GM18499 (cell line): ENCODE results near the gene NOTCH4.

ENCODE experiments used
- ATAC-seq: cut with Tn5 transposase; IDR thresholded peaks from one replicate; pipeline ENCODE4 v1.9.1; 2021; ENCODE audit warnings: moderate number of reproducible peaks; ENCODE audit not compliant: insufficient read depth, unreplicated experiment

Gene NOTCH4

GRCh38 chr6:32149092-32149755 lies 74.6 kb downstream of the NOTCH4 start:
- no peak for ATAC-seq

- ATAC-seq = no peak
These were observed 75.4 kb downstream of the NOTCH4 start for GRCh38 chr6:32148289-32149091.

- no peak for ATAC-seq
These were observed 76.3 kb downstream of the NOTCH4 start for GRCh38 chr6:32147401-32148132.

GRCh38 chr6:32146687-32147086 lies 77.2 kb downstream of the NOTCH4 start:
- ATAC-seq = no peak

- no peak for ATAC-seq
These were observed 77.6 kb downstream of the NOTCH4 start for GRCh38 chr6:32146287-32146686.
